ENCODE results near the gene ASB14. TPM values are rescaled to one million over a fixed set of nuclear protein-coding genes. Genes with fewer than 3 reads are reported as not detected.
A peak's percentile ranks its signal among the peaks of the same experiment; 100 is the strongest.
"Not testable (repeated sequence)": the region's sequence is repeated elsewhere in the genome, so short reads cannot be mapped to it uniquely, and the experiment has no call there.

The ASB14 gene
- total and polyA plus RNA-seq, 4 donors = 0.21 TPM; not detected in 3

- no peak overlapping the region for H3K9ac ChIP-seq (ENCODE audit: low read depth in 1 of 2, low read length in 2 of 2)
- TF ChIP-seq MAX (IDR thresholded peaks at IDR 0.05) = no peak
- no peak for TF ChIP-seq SP1 (IDR thresholded peaks at IDR 0.05)
- TF ChIP-seq ATF3 (IDR thresholded peaks at IDR 0.05) = no peak
- no peak for TF ChIP-seq GABPA (IDR thresholded peaks at IDR 0.05 in 1 of 2, conservative IDR thresholded peaks at IDR 0.05 in 1 of 2)
- no peak for TF ChIP-seq HNF4A (conservative IDR thresholded peaks at IDR 0.05)
- no peaks in the 10 kb centered on the region for H3K27me3 ChIP-seq (ENCODE audit: control insufficient read depth in 4 of 4, insufficient read depth in 4 of 4, low read length in 3 of 4)
- no peaks in the 10 kb centered on the region for H3K36me3 ChIP-seq (ENCODE audit: control insufficient read depth in 4 of 4, insufficient read depth in 3 of 4, low read depth in 1 of 4, low read length in 3 of 4)
- H3K9me3 ChIP-seq (ENCODE audit: control insufficient read depth in 4 of 4, low read length in 3 of 4) = peaks cover 0 to 7% (median 0%) of the 10 kb centered on the region in 4 donors
- H3K4me3 ChIP-seq (ENCODE audit: low read depth in 1 of 3, low read length in 3 of 3) = no peak overlapping the region
- H3K4me1 ChIP-seq (ENCODE audit: control insufficient read depth in 4 of 4, insufficient read depth in 4 of 4, low read length in 3 of 4) = peaks cover 0 to 5% (median 0%) of the 10 kb centered on the region in 4 donors
- no peak for DNase-seq (ENCODE audit: low spot score)
- WGBS = 96% methylated on average over 3 of the region's 3 CpGs
- no peak overlapping the region for H3K27ac ChIP-seq (ENCODE audit: low read depth in 1 of 2, low read length in 2 of 2)
Observed at GRCh38 chr3:57314204-57314603, 21.7 kb upstream of the ASB14 start.

GRCh38 chr3:57309769-57310360 lies 17.4 kb upstream of the ASB14 start:
- 24% methylated on average over 3 of the region's 3 CpGs for WGBS
- TF ChIP-seq EGR1 (IDR thresholded peaks at IDR 0.05; ENCODE audit: low read depth in 2 of 2) = no peak
- TF ChIP-seq RXRA (IDR thresholded peaks at IDR 0.05) = peak in 1 of 2 donors; percentile 7

GRCh38 chr3:57303520-57303919 lies 11.0 kb upstream of the ASB14 start:
- H3K4me3 ChIP-seq (ENCODE audit: low read depth in 1 of 3, low read length in 3 of 3); H3K9me3 ChIP-seq (ENCODE audit: control insufficient read depth in 4 of 4, low read length in 3 of 4); H3K36me3 ChIP-seq (ENCODE audit: control insufficient read depth in 4 of 4, insufficient read depth in 3 of 4, low read depth in 1 of 4, low read length in 3 of 4); DNase-seq (ENCODE audit: low spot score); H3K27me3 ChIP-seq (ENCODE audit: control insufficient read depth in 4 of 4, insufficient read depth in 4 of 4, low read length in 3 of 4); H3K9ac ChIP-seq (ENCODE audit: low read depth in 1 of 2, low read length in 2 of 2); H3K4me1 ChIP-seq (ENCODE audit: control insufficient read depth in 4 of 4, insufficient read depth in 4 of 4, low read length in 3 of 4); H3K27ac ChIP-seq (ENCODE audit: low read depth in 1 of 2, low read length in 2 of 2): not testable (repeated sequence)
- WGBS = 96% methylated on average over 7 of the region's 7 CpGs

More at GRCh38 chr3:57309769-57310360, 17.4 kb upstream of the ASB14 start:
- H3K4me1 ChIP-seq (ENCODE audit: control insufficient read depth in 4 of 4, insufficient read depth in 4 of 4, low read length in 3 of 4) = peaks cover 0 to 5% (median 0%) of the 10 kb centered on the region in 4 donors
- H3K27me3 ChIP-seq (ENCODE audit: control insufficient read depth in 4 of 4, insufficient read depth in 4 of 4, low read length in 3 of 4) = no peaks in the 10 kb centered on the region
- no peaks in the 10 kb centered on the region for H3K36me3 ChIP-seq (ENCODE audit: control insufficient read depth in 4 of 4, insufficient read depth in 3 of 4, low read depth in 1 of 4, low read length in 3 of 4)
- H3K4me3 ChIP-seq (ENCODE audit: low read depth in 1 of 3, low read length in 3 of 3) = no peak overlapping the region
- no peak overlapping the region for H3K9ac ChIP-seq (ENCODE audit: low read depth in 1 of 2, low read length in 2 of 2)
- H3K27ac ChIP-seq (ENCODE audit: low read depth in 1 of 2, low read length in 2 of 2) = no peak overlapping the region
- no peaks in the 10 kb centered on the region for H3K9me3 ChIP-seq (ENCODE audit: control insufficient read depth in 4 of 4, low read length in 3 of 4)
- DNase-seq (ENCODE audit: low spot score) = no peak

- H3K27ac ChIP-seq (ENCODE audit: low read depth in 1 of 2, low read length in 2 of 2) = no peak overlapping the region
- no peaks in the 10 kb centered on the region for H3K4me1 ChIP-seq (ENCODE audit: control insufficient read depth in 4 of 4, insufficient read depth in 4 of 4, low read length in 3 of 4)
- no peaks in the 10 kb centered on the region for H3K9me3 ChIP-seq (ENCODE audit: control insufficient read depth in 4 of 4, low read length in 3 of 4)
- no peaks in the 10 kb centered on the region for H3K36me3 ChIP-seq (ENCODE audit: control insufficient read depth in 4 of 4, insufficient read depth in 3 of 4, low read depth in 1 of 4, low read length in 3 of 4)
- no peak overlapping the region for H3K9ac ChIP-seq (ENCODE audit: low read depth in 1 of 2, low read length in 2 of 2)
- no peaks in the 10 kb centered on the region for H3K27me3 ChIP-seq (ENCODE audit: control insufficient read depth in 4 of 4, insufficient read depth in 4 of 4, low read length in 3 of 4)
- H3K4me3 ChIP-seq (ENCODE audit: low read depth in 1 of 3, low read length in 3 of 3) = no peak overlapping the region
- no peak for TF ChIP-seq RAD21 (IDR thresholded peaks at IDR 0.05)
- TF ChIP-seq FOXA2 (IDR thresholded peaks at IDR 0.05) = no peak
- TF ChIP-seq NR2F2 (IDR thresholded peaks at IDR 0.05) = no peak
- TF ChIP-seq EGR1 (IDR thresholded peaks at IDR 0.05; ENCODE audit: low read depth in 2 of 2) = no peak
- TF ChIP-seq TAF1 (conservative IDR thresholded peaks at IDR 0.05) = no peak
- TF ChIP-seq HNF4G (IDR thresholded peaks at IDR 0.05) = no peak
- TF ChIP-seq ATF3 (IDR thresholded peaks at IDR 0.05) = no peak
- no peak for TF ChIP-seq FOXA1 (IDR thresholded peaks at IDR 0.05)
- 95% methylated on average over 1 of the region's 1 CpG for WGBS
- no peak for DNase-seq (ENCODE audit: low spot score)
Observed at GRCh38 chr3:57298041-57298440, 5.6 kb upstream of the ASB14 start.
